SW 1271 (cell line): ENCODE results near the gene MARCHF6.
"Not testable (repeated sequence)": the region's sequence is repeated elsewhere in the genome, so short reads cannot be mapped to it uniquely, and the experiment has no call there.

Experiments used
- DNase-seq, 2 experiments: peaks; one replicate each; lab custom pipeline; 2025; lab: John Stamatoyannopoulos, UW

Gene MARCHF6

GRCh38 chr5:10376544-10376943, 23.0 kb downstream of the MARCHF6 start:
- no peak for DNase-seq

GRCh38 chr5:10377081-10377480, 23.6 kb downstream of the MARCHF6 start:
- no peak for DNase-seq

GRCh38 chr5:10381803-10382202, 28.3 kb downstream of the MARCHF6 start:
- DNase-seq, result no peak

- DNase-seq, result no peak
Observed at GRCh38 chr5:10384483-10384882, 31.0 kb downstream of the MARCHF6 start.

GRCh38 chr5:10387690-10388089, 34.2 kb downstream of the MARCHF6 start:
- no peak for DNase-seq

GRCh38 chr5:10391130-10391529, 37.6 kb downstream of the MARCHF6 start:
- DNase-seq, result no peak

GRCh38 chr5:10392567-10393328, 39.3 kb downstream of the MARCHF6 start:
- DNase-seq, result not testable (repeated sequence)

GRCh38 chr5:10393491-10393890, 40.0 kb downstream of the MARCHF6 start:
- DNase-seq, result no peak

GRCh38 chr5:10396552-10396951, 43.1 kb downstream of the MARCHF6 start:
- DNase-seq, result no peak

GRCh38 chr5:10399839-10400238, 46.3 kb downstream of the MARCHF6 start:
- DNase-seq, result no peak

- DNase-seq, result no peak
Observed at GRCh38 chr5:10400411-10400810, 46.9 kb downstream of the MARCHF6 start.

GRCh38 chr5:10400831-10401230, 47.3 kb downstream of the MARCHF6 start:
- no peak for DNase-seq

GRCh38 chr5:10401498-10401897, 48.0 kb downstream of the MARCHF6 start:
- no peak for DNase-seq
